DOHH2 (cell line): ENCODE data around the gene ARHGAP33.

Experiments used
- H3F3A ChIP-seq: fragments of 200-600 bp; sonication (generic), shearing (Covaris generic); 2 replicates; pipeline ENCODE4 v1.6.0; 2016; ENCODE audit warnings: antibody characterized with exemption, mild to moderate bottlenecking; ENCODE audit not compliant: control insufficient read depth, insufficient read depth
- H3K27ac ChIP-seq: fragments of 200-600 bp; sonication (generic); 2 replicates; pipeline ENCODE4 v1.5.1; 2014; ENCODE audit warnings: low read depth, mild to moderate bottlenecking, low read length, moderate library complexity
- H3K27me3 ChIP-seq: fragments of 200-600 bp; sonication (generic); 2 replicates; pipeline ENCODE4 v1.6.1; 2014; ENCODE audit warnings: mild to moderate bottlenecking, low read length, mixed read lengths; ENCODE audit not compliant: control insufficient read depth
- H3K36me3 ChIP-seq: fragments of 200-600 bp; sonication (generic); 2 replicates; pipeline ENCODE4 v1.6.1; 2014; ENCODE audit warnings: mild to moderate bottlenecking, low read length, moderate library complexity, mixed read lengths; ENCODE audit not compliant: control insufficient read depth
- H3K4me1 ChIP-seq: fragments of 200-600 bp; sonication (generic); 2 replicates; pipeline ENCODE4 v1.6.1; 2014; ENCODE audit warnings: mild to moderate bottlenecking, low read length, mixed read lengths; ENCODE audit not compliant: control insufficient read depth
- H3K4me2 ChIP-seq: fragments of 200-600 bp; sonication (generic); 2 replicates; pipeline ENCODE4 v1.6.0; 2014; ENCODE audit warnings: mild to moderate bottlenecking, low read length, moderate library complexity
- H3K4me3 ChIP-seq: fragments of 200-600 bp; sonication (generic); 2 replicates; pipeline ENCODE4 v1.5.1; 2014; ENCODE audit warnings: mild to moderate bottlenecking, low read length, mixed read lengths
- H3K79me2 ChIP-seq: fragments of 200-600 bp; sonication (generic); 2 replicates; pipeline ENCODE4 v1.6.1; 2014; ENCODE audit warnings: mild to moderate bottlenecking, low read length, mixed read lengths; ENCODE audit not compliant: control insufficient read depth
- H3K9me2 ChIP-seq: fragments of 200-600 bp; sonication (generic); replicated peaks from 2 replicates; pipeline ENCODE4 v1.6.1; 2014; ENCODE audit warnings: mild to moderate bottlenecking, low read length, mixed read lengths; ENCODE audit not compliant: control insufficient read depth
- H3K9me3 ChIP-seq: fragments of 200-600 bp; sonication (generic); 2 replicates; pipeline ENCODE4 v1.6.1; 2014; ENCODE audit warnings: antibody characterized with exemption, low read length, mixed read lengths; ENCODE audit not compliant: control insufficient read depth, insufficient read depth
- H4K20me1 ChIP-seq: fragments of 200-600 bp; sonication (generic); 2 replicates; pipeline ENCODE4 v1.6.0; 2014; ENCODE audit warnings: low read depth, mild to moderate bottlenecking, antibody characterized with exemption, low read length, moderate library complexity; ENCODE audit not compliant: control insufficient read depth, insufficient read depth
- EZH2phosphoT487 ChIP-seq: fragments of 200-600 bp; sonication (generic); IDR thresholded peaks from 2 replicates; pipeline ENCODE4 v1.6.1; 2017; ENCODE audit warnings: borderline replicate concordance, mild to moderate bottlenecking, antibody characterized with exemption, low read length, moderate library complexity, mixed read lengths
- TF ChIP-seq, protein P1 (sequence below): fragments of 200-600 bp; sonication (generic); IDR thresholded peaks from one replicate; pipeline ENCODE4 v1.5.1; 2014; ENCODE audit warnings: antibody characterized with exemption, mild to moderate bottlenecking, low read depth, low read length; ENCODE audit not compliant: poor library complexity, severe bottlenecking

ARHGAP33 gene

DNA sequence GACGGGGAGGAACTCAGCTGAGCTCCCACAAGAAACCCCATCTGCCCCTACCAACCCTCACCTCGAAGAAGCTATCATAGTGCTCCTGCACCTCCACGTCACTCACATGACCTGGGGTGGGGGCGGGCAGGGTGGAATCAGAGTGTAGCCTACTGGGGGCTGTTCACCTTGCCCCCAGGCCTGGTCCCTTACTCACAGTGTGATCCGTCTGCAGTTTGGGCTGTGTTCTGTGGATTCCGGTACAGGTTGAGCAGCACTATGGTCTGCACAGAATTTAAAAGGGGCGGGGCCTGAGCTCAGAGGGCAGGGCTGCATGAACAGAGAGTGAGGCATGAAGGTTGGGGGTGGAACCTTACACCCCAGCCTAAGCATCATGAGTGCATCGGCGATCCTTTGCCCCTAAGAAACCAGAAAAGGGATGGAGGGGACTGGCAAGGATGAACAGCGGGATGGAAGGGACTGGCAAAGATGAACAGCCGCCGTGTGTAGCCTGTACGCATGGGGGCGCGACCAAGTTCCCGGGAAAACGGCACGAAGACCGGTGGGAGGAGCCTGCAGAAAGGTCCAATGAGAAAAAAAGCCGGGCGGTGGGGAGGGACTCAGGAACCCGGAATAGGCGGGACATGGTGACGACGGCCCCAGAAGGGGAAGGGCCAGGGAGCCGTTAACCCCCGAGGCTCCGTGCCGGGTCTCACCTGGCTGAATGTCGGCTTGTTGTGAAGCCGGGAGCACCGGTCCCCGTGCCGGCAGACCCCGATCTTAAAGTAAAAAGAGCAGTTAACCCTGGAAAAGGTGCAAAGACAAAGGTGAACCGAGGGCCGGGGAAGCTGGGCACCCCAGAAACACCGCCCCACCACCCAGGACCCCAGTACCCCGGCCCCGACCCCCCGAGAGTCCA, 30.7 kb upstream of the ARHGAP33 start:
- Histone ChIP-seq H4K20me1 (no peaks in the 10 kb centered on the region), H3K79me2 (peaks cover 14% of the 10 kb centered on the region), H3K9me2 (no peaks in the 10 kb centered on the region), H3K4me2 (peak overlapping the region; percentile 77), H3K27me3 (no peaks in the 10 kb centered on the region), H3F3A (no peaks in the 10 kb centered on the region), H3K27ac (peak overlapping the region; percentile 86), H3K4me1 (peaks cover 49% of the 10 kb centered on the region), H3K4me3 (peak overlapping the region; percentile 92), H3K9me3 (peaks cover 5% of the 10 kb centered on the region; the same call in 1 of the 2 replicates), H3K36me3 (peaks cover 8% of the 10 kb centered on the region; the same call in 1 of the 2 replicates)
- TF ChIP-seq, protein P1, sequence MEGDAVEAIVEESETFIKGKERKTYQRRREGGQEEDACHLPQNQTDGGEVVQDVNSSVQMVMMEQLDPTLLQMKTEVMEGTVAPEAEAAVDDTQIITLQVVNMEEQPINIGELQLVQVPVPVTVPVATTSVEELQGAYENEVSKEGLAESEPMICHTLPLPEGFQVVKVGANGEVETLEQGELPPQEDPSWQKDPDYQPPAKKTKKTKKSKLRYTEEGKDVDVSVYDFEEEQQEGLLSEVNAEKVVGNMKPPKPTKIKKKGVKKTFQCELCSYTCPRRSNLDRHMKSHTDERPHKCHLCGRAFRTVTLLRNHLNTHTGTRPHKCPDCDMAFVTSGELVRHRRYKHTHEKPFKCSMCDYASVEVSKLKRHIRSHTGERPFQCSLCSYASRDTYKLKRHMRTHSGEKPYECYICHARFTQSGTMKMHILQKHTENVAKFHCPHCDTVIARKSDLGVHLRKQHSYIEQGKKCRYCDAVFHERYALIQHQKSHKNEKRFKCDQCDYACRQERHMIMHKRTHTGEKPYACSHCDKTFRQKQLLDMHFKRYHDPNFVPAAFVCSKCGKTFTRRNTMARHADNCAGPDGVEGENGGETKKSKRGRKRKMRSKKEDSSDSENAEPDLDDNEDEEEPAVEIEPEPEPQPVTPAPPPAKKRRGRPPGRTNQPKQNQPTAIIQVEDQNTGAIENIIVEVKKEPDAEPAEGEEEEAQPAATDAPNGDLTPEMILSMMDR = peak; percentile 52
- no peak for TF ChIP-seq EZH2phosphoT487

DNA sequence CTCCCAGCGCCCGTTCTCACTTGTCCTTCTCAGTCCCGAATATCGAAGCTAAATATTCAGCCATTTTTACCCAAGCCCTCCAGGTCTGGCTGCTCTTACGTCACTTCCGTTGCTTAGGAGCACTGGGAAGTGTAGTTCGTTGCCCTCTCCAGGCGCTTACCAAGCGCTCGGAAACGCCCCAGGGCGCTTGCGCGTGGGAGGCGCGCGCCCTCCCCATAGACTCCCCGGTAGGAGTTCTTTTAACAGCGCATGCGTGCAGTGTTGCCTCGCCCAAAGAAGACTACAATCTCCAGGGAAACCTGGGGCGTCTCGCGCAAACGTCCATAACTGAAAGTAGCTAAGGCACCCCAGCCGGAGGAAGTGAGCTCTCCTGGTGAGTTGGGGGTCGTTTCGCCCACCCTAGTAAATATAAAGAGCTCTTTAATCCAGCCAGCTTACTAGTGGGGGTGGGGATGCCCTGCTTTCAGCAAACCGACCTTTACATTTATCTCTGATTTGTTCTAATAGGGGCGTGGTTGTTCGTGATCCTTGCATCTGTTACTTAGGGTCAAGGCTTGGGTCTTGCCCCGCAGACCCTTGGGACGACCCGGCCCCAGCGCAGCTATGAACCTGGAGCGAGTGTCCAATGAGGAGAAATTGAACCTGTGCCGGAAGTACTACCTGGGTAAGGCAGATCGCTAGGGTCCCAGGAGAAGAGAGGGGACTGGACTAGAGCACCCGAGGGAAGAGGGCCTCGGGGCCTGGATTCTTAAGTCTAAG, 29.9 kb upstream of the ARHGAP33 start, which contains the start of the genes PSENEN and U2AF1L4:
TSS of gene PSENEN (plus strand) at position 324 of the 759 bp plus-strand sequence. CDS start at position 604, 280 bp downstream.
TSS of gene U2AF1L4 (minus strand) at position 91 of the 759 bp plus-strand sequence. CDS start at position 64, 27 bp downstream.
- no peaks in the 10 kb centered on the region for H3F3A ChIP-seq
- H4K20me1 ChIP-seq = no peaks in the 10 kb centered on the region
- TF ChIP-seq EZH2phosphoT487 = no peak
- TF ChIP-seq, protein P1 = no peak
- H3K4me3 ChIP-seq = peak within 1 kb of the TSS; percentile 92
- H3K4me2 ChIP-seq = peak within 1 kb of the TSS; percentile 86
- H3K79me2 ChIP-seq = peaks cover 14% of the 10 kb centered on the region
- H3K9me2 ChIP-seq = no peaks in the 10 kb centered on the region
- no peaks in the 10 kb centered on the region for H3K27me3 ChIP-seq
- peaks cover 5% of the 10 kb centered on the region; the same call in 1 of the 2 replicates for H3K9me3 ChIP-seq
- H3K36me3 ChIP-seq = peaks cover 8% of the 10 kb centered on the region; the same call in 1 of the 2 replicates
- peaks cover 51% of the 10 kb centered on the region for H3K4me1 ChIP-seq
- H3K27ac ChIP-seq = peak within 1 kb of the TSS; percentile 86

DNA sequence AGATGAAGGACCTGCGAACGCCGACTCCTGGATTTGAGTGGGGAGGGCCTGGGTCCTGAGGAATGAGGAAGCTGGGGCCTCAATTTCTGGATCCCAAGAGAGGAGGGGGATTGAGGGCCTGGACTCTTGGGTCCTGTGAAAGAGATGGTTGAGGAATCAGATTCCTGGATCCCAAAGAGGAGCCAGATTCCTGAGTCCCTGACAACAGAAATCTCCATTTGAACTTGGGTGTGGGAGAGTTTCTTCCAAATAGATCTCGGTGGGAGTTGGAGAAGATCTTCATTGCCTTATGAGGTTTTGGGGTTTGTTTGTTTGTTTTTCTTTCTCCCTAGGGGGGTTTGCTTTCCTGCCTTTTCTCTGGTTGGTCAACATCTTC, 29.3 kb upstream of the ARHGAP33 start:
- Histone ChIP-seq H3K36me3 (peaks cover 8% of the 10 kb centered on the region; the same call in 1 of the 2 replicates), H3K27me3 (no peaks in the 10 kb centered on the region), H3K9me3 (peaks cover 5% of the 10 kb centered on the region; the same call in 1 of the 2 replicates), H3K4me3 (peak overlapping the region; percentile 92), H3K4me1 (peaks cover 49% of the 10 kb centered on the region), H4K20me1 (no peaks in the 10 kb centered on the region), H3K4me2 (peak overlapping the region; percentile 86), H3K9me2 (no peaks in the 10 kb centered on the region), H3K27ac (peak overlapping the region; percentile 32; the same call in 1 of the 2 replicates), H3F3A (no peaks in the 10 kb centered on the region), H3K79me2 (peaks cover 14% of the 10 kb centered on the region)
- TF ChIP-seq, protein P1 = no peak
- TF ChIP-seq EZH2phosphoT487 = no peak
